Fibroblast of villous mesenchyme (primary cell): ENCODE results near the gene GMDS. TPM values are rescaled to one million over a fixed set of nuclear protein-coding genes. Genes with fewer than 3 reads are reported as not detected.

Source experiments
- DNase-seq: peaks from one replicate; pipeline ENCODE4 v3.0.0-alpha.2; 2010; ENCODE audit warnings: low read depth
- H3K4me3 ChIP-seq: 2 replicates; pipeline ENCODE4 v1.5.1; 2011; ENCODE audit warnings: low read depth, mild to moderate bottlenecking, low read length
- total RNA-seq: library from RNA; depleted of rRNA; stranded (reverse); fragments of >200 nt; gene quantifications from 2 replicates; pipeline ENCODE4 v1.2.3, GENCODE V29; 2012
- TF ChIP-seq, protein P1 (sequence below): IDR thresholded peaks from 2 replicates; pipeline ENCODE4 v1.5.1; 2012; ENCODE audit warnings: low read depth, mild to moderate bottlenecking, low read length; ENCODE audit not compliant: insufficient read depth

GMDS gene
- total RNA-seq, 1 donor: 6.5 TPM

GRCh38 chr6:1636272-1636825 lies 609.1 kb downstream of the GMDS start:
- DNase-seq: no peak
- TF ChIP-seq, protein P1, sequence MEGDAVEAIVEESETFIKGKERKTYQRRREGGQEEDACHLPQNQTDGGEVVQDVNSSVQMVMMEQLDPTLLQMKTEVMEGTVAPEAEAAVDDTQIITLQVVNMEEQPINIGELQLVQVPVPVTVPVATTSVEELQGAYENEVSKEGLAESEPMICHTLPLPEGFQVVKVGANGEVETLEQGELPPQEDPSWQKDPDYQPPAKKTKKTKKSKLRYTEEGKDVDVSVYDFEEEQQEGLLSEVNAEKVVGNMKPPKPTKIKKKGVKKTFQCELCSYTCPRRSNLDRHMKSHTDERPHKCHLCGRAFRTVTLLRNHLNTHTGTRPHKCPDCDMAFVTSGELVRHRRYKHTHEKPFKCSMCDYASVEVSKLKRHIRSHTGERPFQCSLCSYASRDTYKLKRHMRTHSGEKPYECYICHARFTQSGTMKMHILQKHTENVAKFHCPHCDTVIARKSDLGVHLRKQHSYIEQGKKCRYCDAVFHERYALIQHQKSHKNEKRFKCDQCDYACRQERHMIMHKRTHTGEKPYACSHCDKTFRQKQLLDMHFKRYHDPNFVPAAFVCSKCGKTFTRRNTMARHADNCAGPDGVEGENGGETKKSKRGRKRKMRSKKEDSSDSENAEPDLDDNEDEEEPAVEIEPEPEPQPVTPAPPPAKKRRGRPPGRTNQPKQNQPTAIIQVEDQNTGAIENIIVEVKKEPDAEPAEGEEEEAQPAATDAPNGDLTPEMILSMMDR: no peak
- H3K4me3 ChIP-seq: no peak overlapping the region

DNA sequence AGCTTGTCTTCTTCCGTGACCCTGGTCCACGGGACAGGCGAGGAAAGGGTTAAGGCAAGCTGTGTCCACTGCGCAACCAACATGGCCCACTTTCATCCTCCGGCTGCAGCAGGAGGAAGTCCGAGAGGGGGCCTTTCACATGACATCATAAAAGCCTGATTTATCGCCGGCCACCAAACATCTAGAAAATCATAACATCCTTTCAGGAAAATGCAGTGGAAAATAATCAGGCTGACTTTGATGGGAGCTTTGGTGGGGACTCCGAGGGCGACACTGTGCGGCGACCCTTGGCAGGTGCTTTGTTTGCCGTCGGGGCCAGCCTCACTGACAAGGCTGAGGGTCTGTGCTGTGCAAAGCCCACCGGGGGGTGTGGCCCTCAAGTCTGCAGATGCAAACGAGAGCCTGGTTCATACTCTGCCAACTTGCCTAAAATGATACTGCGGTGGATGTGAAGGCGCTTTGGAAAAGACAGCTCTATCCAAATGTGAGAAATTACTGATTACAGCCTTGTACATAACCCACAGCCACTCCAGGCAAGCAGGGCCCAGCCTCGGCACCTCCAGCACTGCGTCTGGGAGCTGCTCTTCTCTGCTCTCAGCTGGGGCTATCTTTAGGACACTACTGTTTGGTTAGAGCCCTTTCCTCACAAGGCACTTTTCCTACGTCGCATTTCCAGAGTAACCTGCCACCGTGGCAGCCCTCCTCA lies 609.9 kb downstream of the GMDS start:
- TF ChIP-seq, protein P1: no peak
- no peak for DNase-seq

DNA sequence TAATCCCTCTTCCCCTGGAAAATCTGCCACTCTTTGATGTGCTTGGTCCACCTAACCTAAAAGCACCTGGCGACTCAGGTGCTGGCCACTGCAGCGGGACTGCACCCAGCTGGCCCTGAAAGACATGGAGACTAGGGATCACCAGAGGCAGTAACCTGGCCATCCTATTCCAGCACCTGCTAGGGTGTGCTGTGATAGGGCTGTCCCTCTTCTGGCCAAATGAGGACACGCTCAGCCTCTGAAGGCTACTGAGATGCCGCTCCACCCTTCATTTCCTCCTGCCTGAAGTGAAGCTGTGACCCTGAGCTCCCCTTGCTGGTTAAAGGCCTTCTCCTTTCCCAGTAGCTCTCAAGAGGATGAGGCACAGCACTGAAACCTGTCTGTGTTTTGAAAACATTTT lies 611.3 kb downstream of the GMDS start:
- no peak for DNase-seq
- no peak overlapping the region for H3K4me3 ChIP-seq
- TF ChIP-seq, protein P1: no peak

More for the DNA sequence above, 609.9 kb downstream of the GMDS start:
- no peak overlapping the region for H3K4me3 ChIP-seq

- no peak overlapping the region for H3K4me3 ChIP-seq
- DNase-seq: no peak
- TF ChIP-seq, protein P1: no peak
These were observed 611.9 kb downstream of the GMDS start for GRCh38 chr6:1633366-1634021.

GRCh38 chr6:1631251-1631650 lies 614.2 kb downstream of the GMDS start:
- TF ChIP-seq, protein P1: no peak
- no peak overlapping the region for H3K4me3 ChIP-seq
- DNase-seq: no peak

DNA sequence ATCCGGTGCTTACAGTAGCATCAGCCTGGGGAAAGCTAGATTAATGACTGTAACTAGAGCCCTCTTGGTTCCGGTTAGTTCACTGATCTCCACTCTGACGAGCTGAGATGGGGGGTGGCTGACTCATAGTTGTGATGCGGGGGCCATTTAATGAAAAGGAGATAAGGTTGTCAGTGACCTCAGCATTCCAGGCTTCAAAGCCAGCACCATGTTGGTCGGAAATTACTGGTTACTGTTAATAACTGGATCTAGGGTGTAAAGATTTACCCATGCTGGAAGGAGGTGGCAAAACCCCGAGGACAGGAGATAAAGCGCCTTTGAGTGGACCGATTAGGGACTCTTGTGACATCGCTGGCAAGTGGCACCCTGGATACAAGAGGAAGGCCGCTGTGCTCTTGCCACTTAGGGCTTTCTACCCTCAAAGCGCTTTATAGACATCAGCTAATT lies 614.6 kb downstream of the GMDS start:
- no peak overlapping the region for H3K4me3 ChIP-seq
- DNase-seq: no peak
- TF ChIP-seq, protein P1: no peak
